Ovary (tissue), 3 donors: ENCODE measurements around the gene CLPSL2.

Experiments used
- CTCF ChIP-seq, 3 donors: fragments of 450-650 bp in 2 of 3; fragments of 200-600 bp in 1 of 3; IDR thresholded peaks; one replicate each; pipeline versions ENCODE4 v1.5.1 to v1.8.0; 2016 to 2022; ENCODE audit warnings: antibody characterized with exemption in 3 of 3, mild to moderate bottlenecking in 1 of 3
- POLR2A ChIP-seq: fragments of 450-650 bp; IDR thresholded peaks from one replicate; pipeline ENCODE4 v1.6.1; 2017; ENCODE audit warnings: antibody characterized with exemption, mild to moderate bottlenecking, moderate library complexity
- donor health status: DM: no; HTN: no; CAD: no.

GRCh38 chr6:35746516-35746915, 29.9 kb upstream of the CLPSL2 start:
- no peak for TF ChIP-seq POLR2A
- no peak for TF ChIP-seq CTCF (IDR thresholded peaks at IDR 0.05)
